Myocyte (in vitro differentiated cells): ENCODE data around the gene ATP1A1. TPM values are rescaled to one million over a fixed set of nuclear protein-coding genes. Genes with fewer than 3 reads are reported as not detected.

Experiments
- DNase-seq: peaks from one replicate; pipeline ENCODE4 v3.0.0-alpha.2; 2012; ENCODE audit warnings: low read depth
- total RNA-seq: library from RNA; depleted of rRNA; stranded (reverse); fragments of >200 nt; gene quantifications from 2 replicates; pipeline ENCODE4 v1.2.3, GENCODE V29; 2014

ATP1A1 gene
- total RNA-seq, 1 donor from 2014 or later, result 302 TPM

- DNase-seq, result no peak
Observed at GRCh38 chr1:116343019-116343418, 30.0 kb upstream of the ATP1A1 start.

- no peak for DNase-seq
Observed at GRCh38 chr1:116345011-116345410, 28.0 kb upstream of the ATP1A1 start.

- no peak for DNase-seq
Observed at GRCh38 chr1:116345843-116346242, 27.2 kb upstream of the ATP1A1 start.

- DNase-seq, result peak; percentile 59
Observed at GRCh38 chr1:116346943-116347673, 25.9 kb upstream of the ATP1A1 start.

GRCh38 chr1:116347696-116348095, 25.3 kb upstream of the ATP1A1 start:
- DNase-seq, result peak; percentile 85

- no peak for DNase-seq
Observed at GRCh38 chr1:116350097-116350645, 22.9 kb upstream of the ATP1A1 start.

- DNase-seq, result no peak
Observed at GRCh38 chr1:116351914-116352313, 21.1 kb upstream of the ATP1A1 start.

- no peak for DNase-seq
Observed at GRCh38 chr1:116352349-116352813, 20.7 kb upstream of the ATP1A1 start.

GRCh38 chr1:116353155-116353554, 19.9 kb upstream of the ATP1A1 start:
- no peak for DNase-seq

- DNase-seq, result no peak
Observed at GRCh38 chr1:116356067-116356466, 17.0 kb upstream of the ATP1A1 start.

- no peak for DNase-seq
Observed at GRCh38 chr1:116356673-116357072, 16.4 kb upstream of the ATP1A1 start.

- DNase-seq, result no peak
Observed at GRCh38 chr1:116357487-116357886, 15.6 kb upstream of the ATP1A1 start.

GRCh38 chr1:116359060-116359830, 13.8 kb upstream of the ATP1A1 start:
- no peak for DNase-seq

GRCh38 chr1:116359871-116360270, 13.2 kb upstream of the ATP1A1 start:
- peak; percentile 53 for DNase-seq

GRCh38 chr1:116360429-116361173, 12.4 kb upstream of the ATP1A1 start:
- no peak for DNase-seq

GRCh38 chr1:116361648-116362047, 11.4 kb upstream of the ATP1A1 start:
- DNase-seq, result no peak

- DNase-seq, result no peak
Observed at GRCh38 chr1:116362050-116362449, 11.0 kb upstream of the ATP1A1 start.

GRCh38 chr1:116365353-116365780, 7.7 kb upstream of the ATP1A1 start:
- no peak for DNase-seq

GRCh38 chr1:116365857-116366256, 7.2 kb upstream of the ATP1A1 start:
- no peak for DNase-seq

- no peak for DNase-seq
Observed at GRCh38 chr1:116367256-116367945, 5.6 kb upstream of the ATP1A1 start.

- no peak for DNase-seq
Observed at GRCh38 chr1:116368241-116368640, 4.8 kb upstream of the ATP1A1 start.
